Suprapubic skin (tissue), 4 donors: Measurements from ENCODE around the gene TAF4B.

Experiments used
- CTCF ChIP-seq, 2 donors: fragments of 200-600 bp in 1 of 2; fragments of 450-650 bp in 1 of 2; sonication (generic) in 1 of 2; IDR thresholded peaks; one replicate each; pipeline ENCODE4 v1.5.1; 2016 to 2019; ENCODE audit warnings: antibody characterized with exemption in 2 of 2, mild to moderate bottlenecking in 1 of 2, moderate library complexity in 1 of 2
- EP300 ChIP-seq: sonication (generic); formaldehyde crosslinking; IDR thresholded peaks from one replicate; pipeline ENCODE4 v1.6.1; 2017; ENCODE audit warnings: antibody characterized with exemption
- POLR2A ChIP-seq, 2 donors: fragments of 450-650 bp; IDR thresholded peaks; one replicate each; pipeline ENCODE4 v1.6.1; 2017; ENCODE audit warnings: antibody characterized with exemption in 2 of 2, mild to moderate bottlenecking in 2 of 2, moderate library complexity in 2 of 2
- POLR2AphosphoS5 ChIP-seq, 3 donors: sonication (generic); formaldehyde crosslinking; IDR thresholded peaks; one replicate each; pipeline ENCODE4 v1.6.1; 2017; ENCODE audit warnings: antibody characterized with exemption in 3 of 3

- TF ChIP-seq POLR2A (IDR thresholded peaks at IDR 0.05) = no peak
- TF ChIP-seq CTCF (IDR thresholded peaks at IDR 0.05) = no peak
- no peak for TF ChIP-seq POLR2AphosphoS5 (IDR thresholded peaks at IDR 0.05)
- TF ChIP-seq EP300 = no peak
Measured at GRCh38 chr18:26258711-26259110, 32.5 kb downstream of the TAF4B start.
